CD14-positive monocyte (primary cell): ENCODE measurements around the gene FBXO10. TPM values are rescaled to one million over a fixed set of nuclear protein-coding genes. Genes with fewer than 3 reads are reported as not detected.
A peak's percentile ranks its signal among the peaks of the same experiment; 100 is the strongest.

Experiments
- DNase-seq, 3 donors: peaks; one replicate each; pipeline ENCODE4 v3.0.0-alpha.2; 2011 to 2022
- H2AFZ ChIP-seq: 2 replicates; pipeline ENCODE4 v1.6.0; 2012; ENCODE audit warnings: mild to moderate bottlenecking, low read depth, low read length, inconsistent platforms; ENCODE audit not compliant: insufficient read depth, poor library complexity, severe bottlenecking
- H3K27ac ChIP-seq, 2 donors: 1 replicate in 1 of 2; 2 replicates in 1 of 2; pipeline ENCODE4 v1.5.1; 2012 to 2013; ENCODE audit warnings: low read length in 2 of 2, control low read depth in 1 of 2, inconsistent platforms in 1 of 2, low read depth in 1 of 2, mild to moderate bottlenecking in 1 of 2
- H3K27me3 ChIP-seq, 2 donors: one replicate each; pipeline versions ENCODE4 v1.6.0 to v1.6.1; 2011 to 2013; ENCODE audit warnings: low read length in 2 of 2; ENCODE audit not compliant: control insufficient read depth in 2 of 2, insufficient read depth in 2 of 2
- H3K36me3 ChIP-seq, 2 donors: replicated peaks in 1 of 2; 1 replicate in 1 of 2; 2 replicates in 1 of 2; pipeline versions ENCODE4 v1.5.1 to v1.6.1; 2012 to 2013; ENCODE audit warnings: low read length in 2 of 2, control low read depth in 1 of 2, inconsistent platforms in 1 of 2, mild to moderate bottlenecking in 1 of 2; ENCODE audit not compliant: insufficient read depth in 2 of 2, control insufficient read depth in 1 of 2
- H3K4me1 ChIP-seq, 2 donors: 1 replicate in 1 of 2; 2 replicates in 1 of 2; pipeline versions ENCODE4 v1.5.1 to v1.6.1; 2012 to 2013; ENCODE audit warnings: low read length in 2 of 2, control low read depth in 1 of 2, inconsistent platforms in 1 of 2, mild to moderate bottlenecking in 1 of 2, moderate library complexity in 1 of 2; ENCODE audit not compliant: insufficient read depth in 2 of 2, control insufficient read depth in 1 of 2
- H3K4me2 ChIP-seq: replicated peaks from 2 replicates; pipeline ENCODE3; 2012; ENCODE audit warnings: low read length, moderate library complexity, mild to moderate bottlenecking; ENCODE audit not compliant: poor library complexity, severe bottlenecking; ENCODE audit errors: extremely low read depth
- H3K4me3 ChIP-seq, 3 experiments: fragments of 200-600 bp in 1 of 3; sonication (generic) in 1 of 3; replicated peaks in 1 of 3; 1 replicate in 2 of 3; 2 replicates in 1 of 3; pipeline ENCODE4 v1.5.1; 2011 to 2013; ENCODE audit warnings: low read length in 3 of 3, mild to moderate bottlenecking in 3 of 3, control low read depth in 2 of 3, low read depth in 2 of 3, inconsistent platforms in 1 of 3, moderate library complexity in 1 of 3
- H3K79me2 ChIP-seq: 2 replicates; pipeline ENCODE4 v1.6.0; 2012; ENCODE audit warnings: mild to moderate bottlenecking, control low read depth, inconsistent platforms, low read length, moderate library complexity; ENCODE audit not compliant: insufficient read depth
- H3K9ac ChIP-seq: 2 replicates; pipeline ENCODE4 v1.6.0; 2017; ENCODE audit warnings: low read length, mild to moderate bottlenecking; ENCODE audit not compliant: insufficient read depth, poor library complexity, severe bottlenecking
- H3K9me3 ChIP-seq, 2 donors: replicated peaks in 1 of 2; 1 replicate in 1 of 2; 2 replicates in 1 of 2; pipeline versions ENCODE4 v1.5.1 to v1.6.1; 2012 to 2013; ENCODE audit warnings: low read length in 2 of 2, control low read depth in 1 of 2; ENCODE audit not compliant: control insufficient read depth in 1 of 2, insufficient read depth in 1 of 2
- H4K20me1 ChIP-seq: 2 replicates; pipeline ENCODE4 v1.6.0; 2012; ENCODE audit warnings: mild to moderate bottlenecking, low read length, control low read depth, moderate library complexity; ENCODE audit not compliant: insufficient read depth
- H3K27ac Mint-ChIP-seq, 7 donors: one replicate each; pipeline ENCODE4 v1.8.0; 2020; ENCODE audit warnings: mild to moderate bottlenecking in 7 of 7, mixed read lengths in 7 of 7, moderate library complexity in 6 of 7, inconsistent platforms in 2 of 7
- H3K27me3 Mint-ChIP-seq, 3 donors: one replicate each; pipeline ENCODE4 v1.8.0; 2021 to 2022; ENCODE audit warnings: low read depth in 3 of 3, mild to moderate bottlenecking in 3 of 3, mixed read lengths in 3 of 3, moderate library complexity in 3 of 3, inconsistent platforms in 1 of 3
- H3K36me3 Mint-ChIP-seq, 2 donors: one replicate each; pipeline ENCODE4 v1.8.0; 2020; ENCODE audit warnings: mixed read lengths in 2 of 2, inconsistent platforms in 1 of 2, mild to moderate bottlenecking in 1 of 2
- H3K4me1 Mint-ChIP-seq: one replicate; pipeline ENCODE4 v1.8.0; 2020; ENCODE audit warnings: mild to moderate bottlenecking, mixed read lengths
- H3K4me3 Mint-ChIP-seq, 2 donors: one replicate each; pipeline ENCODE4 v1.8.0; 2020; ENCODE audit warnings: mild to moderate bottlenecking in 2 of 2, mixed read lengths in 2 of 2, moderate library complexity in 1 of 2
- H3K9me3 Mint-ChIP-seq, 7 donors: one replicate each; pipeline ENCODE4 v1.8.0; 2020 to 2022; ENCODE audit warnings: mixed read lengths in 7 of 7, mild to moderate bottlenecking in 6 of 7, moderate library complexity in 6 of 7, inconsistent platforms in 2 of 7
- WGBS: methylation state at CpG from one replicate; pipeline ENCODE4 v1.1.5; 2013; ENCODE audit warnings: missing lambda C conversion rate; ENCODE audit not compliant: insufficient coverage; 5-methylcytosine and 5-hydroxymethylcytosine counted together
- intact Hi-C, 2 donors: fragments of 100-400 bp; cut with micrococcal nuclease; formaldehyde crosslinking; loops; one replicate each; pipeline versions ENCODE4 v1.15.0 to v1.15.1; 2023
- polyA plus RNA-seq, 3 donors: library from polyadenylated mRNA; depleted of rRNA in 1 of 3; unstranded in 2 of 3; stranded (reverse) in 1 of 3; fragments of 300-500 nt in 2 of 3; fragments of >200 nt in 1 of 3; fragmentation: Illumina TruSeq in 2 of 3; gene quantifications; 1 replicate in 2 of 3; 2 replicates in 1 of 3; pipeline ENCODE4 v1.2.3, GENCODE V29; 2012 to 2021
- TF ChIP-seq, protein P1 (sequence below): fragments of 200-600 bp; IDR thresholded peaks from one replicate; pipeline ENCODE4 v1.8.0; 2022; ENCODE audit warnings: antibody characterized with exemption, mild to moderate bottlenecking

Gene FBXO10
- polyA plus RNA-seq, 3 donors, result 0.08 to 1.5 TPM; not detected in 1

GRCh38 chr9:37575001-37575400, 1.2 kb downstream of the FBXO10 start:
- H3K9me3 ChIP-seq, result no peaks in the 10 kb centered on the region
- H3K4me2 ChIP-seq, result no peak overlapping the region
- H3K27ac ChIP-seq, result no peak overlapping the region
- no peaks in the 10 kb centered on the region for H4K20me1 ChIP-seq
- H3K9me3 Mint-ChIP-seq, result no peaks in the 10 kb centered on the region
- H3K36me3 ChIP-seq, result peaks cover under 1% of the 10 kb centered on the region in 2 donors
- intact Hi-C loops, result no loop called here
- H3K27me3 Mint-ChIP-seq, result peaks cover 5 to 14% (median 5%) of the 10 kb centered on the region in 3 donors
- H3K4me1 Mint-ChIP-seq, result peaks cover 28% of the 10 kb centered on the region
- WGBS, result 94% methylated on average over 3 of the region's 5 CpGs
- H3K4me3 Mint-ChIP-seq, result peak overlapping the region; percentile 90 to 92
- peaks cover 3 to 9% of the 10 kb centered on the region in 2 donors for H3K27me3 ChIP-seq
- TF ChIP-seq, protein P1, sequence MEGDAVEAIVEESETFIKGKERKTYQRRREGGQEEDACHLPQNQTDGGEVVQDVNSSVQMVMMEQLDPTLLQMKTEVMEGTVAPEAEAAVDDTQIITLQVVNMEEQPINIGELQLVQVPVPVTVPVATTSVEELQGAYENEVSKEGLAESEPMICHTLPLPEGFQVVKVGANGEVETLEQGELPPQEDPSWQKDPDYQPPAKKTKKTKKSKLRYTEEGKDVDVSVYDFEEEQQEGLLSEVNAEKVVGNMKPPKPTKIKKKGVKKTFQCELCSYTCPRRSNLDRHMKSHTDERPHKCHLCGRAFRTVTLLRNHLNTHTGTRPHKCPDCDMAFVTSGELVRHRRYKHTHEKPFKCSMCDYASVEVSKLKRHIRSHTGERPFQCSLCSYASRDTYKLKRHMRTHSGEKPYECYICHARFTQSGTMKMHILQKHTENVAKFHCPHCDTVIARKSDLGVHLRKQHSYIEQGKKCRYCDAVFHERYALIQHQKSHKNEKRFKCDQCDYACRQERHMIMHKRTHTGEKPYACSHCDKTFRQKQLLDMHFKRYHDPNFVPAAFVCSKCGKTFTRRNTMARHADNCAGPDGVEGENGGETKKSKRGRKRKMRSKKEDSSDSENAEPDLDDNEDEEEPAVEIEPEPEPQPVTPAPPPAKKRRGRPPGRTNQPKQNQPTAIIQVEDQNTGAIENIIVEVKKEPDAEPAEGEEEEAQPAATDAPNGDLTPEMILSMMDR, result no peak
- H3K79me2 ChIP-seq, result no peaks in the 10 kb centered on the region
- H3K27ac Mint-ChIP-seq, result no peak overlapping the region
- no peak overlapping the region for H3K9ac ChIP-seq
- H3K4me3 ChIP-seq, result no peak overlapping the region
- H3K36me3 Mint-ChIP-seq, result peaks cover 0 to 4% of the 10 kb centered on the region in 2 donors
- H3K4me1 ChIP-seq, result peaks cover 10 to 16% of the 10 kb centered on the region in 2 donors
- no peak overlapping the region for H2AFZ ChIP-seq
- no peak for DNase-seq

- H3K36me3 ChIP-seq, result no peaks in the 10 kb centered on the region
- intact Hi-C loops, result no loop called here
- H4K20me1 ChIP-seq, result no peaks in the 10 kb centered on the region
- no peaks in the 10 kb centered on the region for H3K79me2 ChIP-seq
- H3K27ac ChIP-seq, result no peak overlapping the region
- H2AFZ ChIP-seq, result no peak overlapping the region
- no peak overlapping the region for H3K4me2 ChIP-seq
- TF ChIP-seq, protein P1, result no peak
- H3K36me3 Mint-ChIP-seq, result peaks cover 0 to 4% of the 10 kb centered on the region in 2 donors
- no peak overlapping the region for H3K27ac Mint-ChIP-seq
- peaks cover 5 to 14% (median 7%) of the 10 kb centered on the region in 3 donors for H3K27me3 Mint-ChIP-seq
- no peak overlapping the region for H3K9ac ChIP-seq
- H3K4me3 Mint-ChIP-seq, result no peak overlapping the region
- no peaks in the 10 kb centered on the region for H3K9me3 ChIP-seq
- no peak overlapping the region for H3K4me3 ChIP-seq
- peaks cover 28% of the 10 kb centered on the region for H3K4me1 Mint-ChIP-seq
- no CpG with 5 or more reads among the region's 5 CpGs for WGBS
- H3K4me1 ChIP-seq, result peaks cover 10 to 16% of the 10 kb centered on the region in 2 donors
- H3K27me3 ChIP-seq, result peaks cover 3 to 9% of the 10 kb centered on the region in 2 donors
- no peaks in the 10 kb centered on the region for H3K9me3 Mint-ChIP-seq
- DNase-seq, result no peak
These were observed 1.9 kb downstream of the FBXO10 start for GRCh38 chr9:37574241-37574721.
